Peyer's patch (tissue), 4 donors: ENCODE measurements around the gene GRM2. TPM values are rescaled to one million over a fixed set of nuclear protein-coding genes. Genes with fewer than 3 reads are reported as not detected.

Source experiments
- DNase-seq, 3 donors: peaks; one replicate each; pipeline ENCODE4 v3.0.0-alpha.2; 2017 to 2019
- H3K27ac ChIP-seq, 4 donors: fragments of 200-600 bp; sonication (generic); one replicate each; pipeline ENCODE4 v1.5.1; 2016 to 2019
- H3K27me3 ChIP-seq, 2 donors: fragments of 200-600 bp; sonication (generic); one replicate each; pipeline ENCODE4 v1.5.1; 2019
- H3K36me3 ChIP-seq, 3 donors: fragments of 200-600 bp; sonication (generic); one replicate each; pipeline ENCODE4 v1.5.1; 2016 to 2019
- H3K4me1 ChIP-seq, 4 donors: fragments of 200-600 bp; sonication (generic); one replicate each; pipeline ENCODE4 v1.5.1; 2016 to 2019
- H3K4me3 ChIP-seq, 4 donors: fragments of 200-600 bp; sonication (generic); 1 replicate in 3 of 4; 2 replicates in 1 of 4; pipeline ENCODE4 v1.5.1; 2016 to 2019; ENCODE audit warnings: mild to moderate bottlenecking in 1 of 4
- H3K9me3 ChIP-seq, 4 donors: fragments of 200-600 bp; sonication (generic); one replicate each; pipeline ENCODE4 v1.5.1; 2016 to 2019; ENCODE audit warnings: mild to moderate bottlenecking in 1 of 4
- POLR2A ChIP-seq, 2 donors: fragments of 450-650 bp; IDR thresholded peaks; one replicate each; pipeline ENCODE4 v1.5.1; 2017; ENCODE audit warnings: antibody characterized with exemption in 2 of 2, mild to moderate bottlenecking in 2 of 2, moderate library complexity in 2 of 2
- total RNA-seq, 4 donors: library from RNA; depleted of rRNA; stranded (reverse); fragments of >200 nt; gene quantifications; one replicate each; pipeline ENCODE4 v1.1.0, GENCODE V29; 2016
- TF ChIP-seq, protein P1 (sequence below), 6 experiments: fragments of 450-650 bp in 4 of 6; fragments of 200-600 bp in 2 of 6; sonication (generic) in 1 of 6; IDR thresholded peaks; one replicate each; pipeline ENCODE4 v1.5.1; 2017 to 2019; ENCODE audit warnings: antibody characterized with exemption in 6 of 6, mild to moderate bottlenecking in 3 of 6, moderate library complexity in 1 of 6

Gene GRM2
- total RNA-seq, 4 donors from 2014 or later = 0.54 to 2.5 (median 0.57) TPM; not detected in 1

DNA sequence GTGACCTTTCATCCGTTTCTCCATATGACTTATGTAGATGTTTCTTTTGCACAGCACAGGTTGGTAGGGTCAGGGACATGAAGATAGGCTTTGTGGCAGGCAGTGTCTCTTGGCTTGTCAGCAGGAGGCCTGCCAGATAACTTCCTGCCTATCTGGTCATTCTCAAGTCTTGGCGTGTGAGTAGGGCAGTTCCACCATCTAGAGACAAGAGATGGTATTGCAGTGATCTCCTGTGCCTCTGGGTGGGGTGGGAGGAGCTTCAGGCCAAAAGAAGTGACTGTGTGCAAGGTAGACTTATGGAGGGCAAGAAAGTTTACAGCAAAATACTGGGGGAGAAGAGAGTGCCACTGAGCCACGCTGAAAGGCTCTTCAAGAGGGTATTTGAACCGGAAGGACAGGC, 24.8 kb upstream of the GRM2 start:
- TF ChIP-seq, protein P1, sequence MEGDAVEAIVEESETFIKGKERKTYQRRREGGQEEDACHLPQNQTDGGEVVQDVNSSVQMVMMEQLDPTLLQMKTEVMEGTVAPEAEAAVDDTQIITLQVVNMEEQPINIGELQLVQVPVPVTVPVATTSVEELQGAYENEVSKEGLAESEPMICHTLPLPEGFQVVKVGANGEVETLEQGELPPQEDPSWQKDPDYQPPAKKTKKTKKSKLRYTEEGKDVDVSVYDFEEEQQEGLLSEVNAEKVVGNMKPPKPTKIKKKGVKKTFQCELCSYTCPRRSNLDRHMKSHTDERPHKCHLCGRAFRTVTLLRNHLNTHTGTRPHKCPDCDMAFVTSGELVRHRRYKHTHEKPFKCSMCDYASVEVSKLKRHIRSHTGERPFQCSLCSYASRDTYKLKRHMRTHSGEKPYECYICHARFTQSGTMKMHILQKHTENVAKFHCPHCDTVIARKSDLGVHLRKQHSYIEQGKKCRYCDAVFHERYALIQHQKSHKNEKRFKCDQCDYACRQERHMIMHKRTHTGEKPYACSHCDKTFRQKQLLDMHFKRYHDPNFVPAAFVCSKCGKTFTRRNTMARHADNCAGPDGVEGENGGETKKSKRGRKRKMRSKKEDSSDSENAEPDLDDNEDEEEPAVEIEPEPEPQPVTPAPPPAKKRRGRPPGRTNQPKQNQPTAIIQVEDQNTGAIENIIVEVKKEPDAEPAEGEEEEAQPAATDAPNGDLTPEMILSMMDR (IDR thresholded peaks at IDR 0.05) = peak; percentile 79 to 94 (median 92)
- no peak for TF ChIP-seq POLR2A (IDR thresholded peaks at IDR 0.05)
- H3K27me3 ChIP-seq = no peaks in the 10 kb centered on the region
- DNase-seq = peak; percentile 59 to 87 (median 79)
- H3K4me1 ChIP-seq = peaks cover 0 to 39% (median 29%) of the 10 kb centered on the region in 4 donors
- peak overlapping the region in 3 of 4 donors; percentile 3 to 65 (median 49) for H3K27ac ChIP-seq
- H3K9me3 ChIP-seq = no peaks in the 10 kb centered on the region
- no peak overlapping the region for H3K4me3 ChIP-seq
- H3K36me3 ChIP-seq = peaks cover 0 to 38% (median 0%) of the 10 kb centered on the region in 3 donors

DNA sequence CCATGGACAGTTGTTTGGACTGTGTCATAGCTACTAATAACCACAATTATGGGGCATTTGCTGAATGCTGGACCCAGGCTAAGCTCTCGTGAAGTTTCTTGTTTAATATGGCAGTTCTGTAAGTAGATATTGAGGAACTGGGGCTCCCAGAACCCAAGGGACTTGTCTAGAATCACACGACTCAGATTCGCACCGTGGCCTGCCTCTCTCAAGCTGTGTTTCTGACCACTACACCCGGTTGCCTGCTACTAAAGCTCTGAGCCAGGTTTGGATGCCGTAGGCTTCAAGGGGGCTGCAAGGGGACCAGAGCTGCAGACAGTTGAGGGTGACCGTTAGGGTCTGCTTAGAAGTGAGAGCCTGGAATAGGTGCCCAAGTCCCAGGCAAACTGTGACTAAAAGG, 24.3 kb upstream of the GRM2 start:
- Histone ChIP-seq H3K27me3 (no peaks in the 10 kb centered on the region), H3K36me3 (peaks cover 0 to 43% (median 0%) of the 10 kb centered on the region in 3 donors), H3K4me3 (no peak overlapping the region), H3K4me1 (peaks cover 0 to 39% (median 31%) of the 10 kb centered on the region in 4 donors), H3K9me3 (no peaks in the 10 kb centered on the region), H3K27ac (no peak overlapping the region)
- no peak for DNase-seq
- no peak for TF ChIP-seq POLR2A (IDR thresholded peaks at IDR 0.05)
- TF ChIP-seq, protein P1 (IDR thresholded peaks at IDR 0.05) = no peak

DNA sequence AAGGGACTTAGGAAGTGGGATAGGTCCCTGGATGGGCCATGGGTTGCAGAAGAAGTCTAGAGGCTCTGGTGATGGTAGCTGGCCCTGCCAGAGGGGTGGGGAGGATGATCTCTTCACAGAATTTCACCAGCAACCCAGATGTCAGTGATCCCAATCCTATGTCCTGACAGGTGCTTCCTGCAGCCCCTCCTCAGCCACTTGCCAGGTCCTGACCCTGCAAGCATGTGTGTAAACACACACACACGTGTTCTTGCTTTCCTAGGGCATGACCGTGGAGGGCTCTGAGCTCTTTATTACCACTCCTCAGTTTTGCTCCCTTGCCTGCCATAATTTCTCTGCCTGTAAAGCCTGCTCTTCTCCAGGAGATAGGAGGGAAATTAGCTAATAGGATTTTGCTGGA, 23.3 kb upstream of the GRM2 start:
- H3K27me3 ChIP-seq = no peaks in the 10 kb centered on the region
- H3K4me1 ChIP-seq = peaks cover 0 to 39% (median 31%) of the 10 kb centered on the region in 4 donors
- H3K4me3 ChIP-seq = no peak overlapping the region
- TF ChIP-seq, protein P1 (IDR thresholded peaks at IDR 0.05) = no peak
- no peak for TF ChIP-seq POLR2A (IDR thresholded peaks at IDR 0.05)
- DNase-seq = no peak
- peaks cover 0 to 45% (median 0%) of the 10 kb centered on the region in 3 donors for H3K36me3 ChIP-seq
- H3K9me3 ChIP-seq = no peaks in the 10 kb centered on the region
- H3K27ac ChIP-seq = no peak overlapping the region

DNA sequence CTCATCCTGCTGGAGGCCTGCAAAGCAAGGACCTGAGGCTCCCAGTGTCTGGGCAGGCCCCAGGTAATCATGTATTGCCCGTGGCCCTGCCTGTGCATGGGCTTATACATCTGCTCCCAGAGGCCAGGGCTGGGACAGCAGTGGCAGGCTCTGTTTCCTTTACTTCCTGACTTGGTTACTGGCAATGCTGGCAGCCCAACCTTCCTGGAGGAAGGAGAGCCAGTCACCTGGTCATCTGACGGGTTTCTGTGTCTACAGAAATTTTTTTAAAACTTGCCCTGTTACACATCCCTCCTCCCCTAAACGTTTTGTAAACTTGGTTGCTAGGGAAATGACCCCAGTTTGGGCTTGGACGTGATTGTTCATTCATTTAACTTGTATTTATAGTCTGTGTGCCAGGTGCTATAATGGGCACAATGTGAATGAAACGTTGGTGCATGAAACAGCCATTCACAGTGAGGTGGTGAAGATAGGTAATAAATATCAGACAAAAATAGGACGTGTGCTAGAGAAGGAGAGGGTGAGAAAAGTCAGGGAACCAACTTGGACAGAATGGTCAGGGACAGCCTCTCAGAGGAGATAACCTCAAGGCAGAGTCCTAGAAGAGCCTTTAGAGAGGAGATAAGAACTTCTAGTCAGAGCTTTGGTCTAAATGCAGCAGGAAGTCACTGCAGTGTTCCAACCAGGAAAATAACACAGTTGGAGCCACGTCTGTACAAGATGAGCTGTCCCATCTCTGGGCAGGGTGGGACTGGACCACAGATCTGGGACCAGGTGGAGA, 21.7 kb upstream of the GRM2 start:
- TF ChIP-seq, protein P1 (IDR thresholded peaks at IDR 0.05) = no peak
- no peak for TF ChIP-seq POLR2A (IDR thresholded peaks at IDR 0.05)
- H3K9me3 ChIP-seq = no peaks in the 10 kb centered on the region
- H3K27ac ChIP-seq = peak overlapping the region in 3 of 4 donors; percentile 45 to 61 (median 56)
- peaks cover 0 to 52% (median 0%) of the 10 kb centered on the region in 3 donors for H3K36me3 ChIP-seq
- no peaks in the 10 kb centered on the region for H3K27me3 ChIP-seq
- H3K4me3 ChIP-seq = no peak overlapping the region
- no peak for DNase-seq
- peaks cover 0 to 36% (median 27%) of the 10 kb centered on the region in 4 donors for H3K4me1 ChIP-seq

- Histone ChIP-seq H3K9me3 (no peaks in the 10 kb centered on the region), H3K36me3 (peaks cover 0 to 57% (median 0%) of the 10 kb centered on the region in 3 donors), H3K4me3 (no peak overlapping the region), H3K4me1 (peaks cover 0 to 27% (median 24%) of the 10 kb centered on the region in 4 donors), H3K27me3 (no peaks in the 10 kb centered on the region), H3K27ac (peak overlapping the region; percentile 40 to 61 (median 50))
- no peak for DNase-seq
- no peak for TF ChIP-seq POLR2A (IDR thresholded peaks at IDR 0.05)
- TF ChIP-seq, protein P1 (IDR thresholded peaks at IDR 0.05) = no peak
Observed at GRCh38 chr3:51686056-51686455, 20.8 kb upstream of the GRM2 start.
